Trophoblast cell (in vitro differentiated cells and primary cell): ENCODE data around the gene SIX6.

Experiments
- DNase-seq, 2 donors: peaks; one replicate each; pipeline ENCODE4 v3.0.0-alpha.2; 2016
- H2AFZ ChIP-seq: 2 replicates; pipeline ENCODE4 v1.6.1; 2013; ENCODE audit warnings: low read length, moderate library complexity, mild to moderate bottlenecking; ENCODE audit not compliant: insufficient read depth, poor library complexity
- H2AK5ac ChIP-seq: 2 replicates; pipeline ENCODE4 v1.6.1; 2013; ENCODE audit warnings: mild to moderate bottlenecking, low read length
- H2BK120ac ChIP-seq: 2 replicates; pipeline ENCODE4 v1.6.1; 2013; ENCODE audit warnings: low read length, mild to moderate bottlenecking, moderate library complexity; ENCODE audit not compliant: insufficient read depth, poor library complexity
- H2BK12ac ChIP-seq: 2 replicates; pipeline ENCODE4 v1.6.1; 2013; ENCODE audit warnings: mild to moderate bottlenecking, low read length, moderate library complexity
- H2BK5ac ChIP-seq: 2 replicates; pipeline ENCODE4 v1.6.1; 2013; ENCODE audit warnings: low read length, low read depth, moderate library complexity, mild to moderate bottlenecking; ENCODE audit not compliant: poor library complexity
- H3K14ac ChIP-seq: 2 replicates; pipeline ENCODE4 v1.6.1; 2013; ENCODE audit warnings: mild to moderate bottlenecking, low read length
- H3K18ac ChIP-seq: 2 replicates; pipeline ENCODE4 v1.6.1; 2013; ENCODE audit warnings: mild to moderate bottlenecking, low read length
- H3K23ac ChIP-seq: 2 replicates; pipeline ENCODE4 v1.6.1; 2013; ENCODE audit warnings: low read length
- H3K27ac ChIP-seq: 2 replicates; pipeline ENCODE4 v1.5.1; 2013; ENCODE audit warnings: low read depth, mild to moderate bottlenecking, inconsistent platforms, low read length, moderate library complexity
- H3K27me3 ChIP-seq: 2 replicates; pipeline ENCODE4 v1.6.1; 2013; ENCODE audit warnings: inconsistent platforms, mild to moderate bottlenecking, low read length, moderate library complexity; ENCODE audit not compliant: insufficient read depth
- H3K36me3 ChIP-seq, 2 experiments: 1 replicate in 1 of 2; 2 replicates in 1 of 2; pipeline ENCODE4 v1.6.1; 2013; ENCODE audit warnings: low read length in 2 of 2, mild to moderate bottlenecking in 2 of 2, moderate library complexity in 1 of 2; ENCODE audit not compliant: insufficient read depth in 2 of 2, control insufficient read depth in 1 of 2
- H3K4ac ChIP-seq: 2 replicates; pipeline ENCODE4 v1.6.1; 2013; ENCODE audit warnings: low read depth, mild to moderate bottlenecking, low read length, moderate library complexity
- H3K4me1 ChIP-seq, 2 experiments: 1 replicate in 1 of 2; 2 replicates in 1 of 2; pipeline ENCODE4 v1.6.1; 2013; ENCODE audit warnings: low read length in 2 of 2, mild to moderate bottlenecking in 2 of 2, moderate library complexity in 1 of 2; ENCODE audit not compliant: insufficient read depth in 2 of 2, control insufficient read depth in 1 of 2
- H3K4me2 ChIP-seq: 2 replicates; pipeline ENCODE4 v1.6.1; 2013; ENCODE audit warnings: inconsistent platforms, mild to moderate bottlenecking, low read length, moderate library complexity
- H3K4me3 ChIP-seq: 2 replicates; pipeline ENCODE4 v1.5.1; 2013; ENCODE audit warnings: mild to moderate bottlenecking, low read depth, low read length, inconsistent platforms
- H3K79me1 ChIP-seq: one replicate; pipeline ENCODE4 v1.6.1; 2013; ENCODE audit warnings: low read length
- H3K79me2 ChIP-seq: 2 replicates; pipeline ENCODE4 v1.6.1; 2013; ENCODE audit warnings: low read length, mild to moderate bottlenecking; ENCODE audit not compliant: control insufficient read depth, insufficient read depth, poor library complexity
- H3K9ac ChIP-seq: 2 replicates; pipeline ENCODE4 v1.6.1; 2013; ENCODE audit warnings: mild to moderate bottlenecking, low read length
- H3K9me3 ChIP-seq: 2 replicates; pipeline ENCODE4 v1.6.1; 2013; ENCODE audit warnings: low read depth, mild to moderate bottlenecking, control low read depth, inconsistent platforms, low read length; ENCODE audit not compliant: insufficient read depth
- H4K12ac ChIP-seq: 2 replicates; pipeline ENCODE4 v1.6.1; 2013; ENCODE audit warnings: low read depth, mild to moderate bottlenecking, low read length, moderate library complexity
- H4K8ac ChIP-seq: 2 replicates; pipeline ENCODE4 v1.6.1; 2013; ENCODE audit warnings: low read depth, mild to moderate bottlenecking, low read length, moderate library complexity
- H4K91ac ChIP-seq: one replicate; pipeline ENCODE4 v1.6.1; 2013; ENCODE audit warnings: low read depth, mild to moderate bottlenecking, low read length, moderate library complexity
- WGBS: extraction: QIAGEN DNeasy Blood & Tissue Kit; methylation state at CpG from one replicate; pipeline ENCODE4 v1.1.7; 2013; ENCODE audit warnings: missing lambda C conversion rate; ENCODE audit not compliant: insufficient read length, insufficient coverage; ENCODE audit errors: extremely low coverage; 5-methylcytosine and 5-hydroxymethylcytosine counted together

The SIX6 gene

GRCh38 chr14:60510254-60510950 lies 1.5 kb downstream of the SIX6 start:
- no peak overlapping the region for H3K4ac ChIP-seq
- no peak overlapping the region for H3K14ac ChIP-seq
- H3K9ac ChIP-seq, result no peak overlapping the region
- no peak overlapping the region for H2AK5ac ChIP-seq
- H3K27me3 ChIP-seq, result peaks cover 91% of the 10 kb centered on the region
- H3K27ac ChIP-seq, result no peak overlapping the region
- H3K36me3 ChIP-seq, result no peaks in the 10 kb centered on the region
- H4K8ac ChIP-seq, result no peak overlapping the region
- H2BK12ac ChIP-seq, result no peak overlapping the region
- no peak overlapping the region for H2BK120ac ChIP-seq
- no peaks in the 10 kb centered on the region for H3K9me3 ChIP-seq
- no peak overlapping the region for H3K4me3 ChIP-seq
- peaks cover 7 to 11% of the 10 kb centered on the region in 2 experiments for H3K4me1 ChIP-seq
- no CpG with 5 or more reads among the region's 35 CpGs for WGBS
- no peak for DNase-seq
- no peak overlapping the region for H4K91ac ChIP-seq
- no peak overlapping the region for H3K23ac ChIP-seq
- no peak overlapping the region for H3K4me2 ChIP-seq
- no peaks in the 10 kb centered on the region for H3K79me2 ChIP-seq
- H2BK5ac ChIP-seq, result no peak overlapping the region
- H3K18ac ChIP-seq, result no peak overlapping the region
- no peaks in the 10 kb centered on the region for H3K79me1 ChIP-seq
- no peak overlapping the region for H4K12ac ChIP-seq
- no peak overlapping the region for H2AFZ ChIP-seq

DNA sequence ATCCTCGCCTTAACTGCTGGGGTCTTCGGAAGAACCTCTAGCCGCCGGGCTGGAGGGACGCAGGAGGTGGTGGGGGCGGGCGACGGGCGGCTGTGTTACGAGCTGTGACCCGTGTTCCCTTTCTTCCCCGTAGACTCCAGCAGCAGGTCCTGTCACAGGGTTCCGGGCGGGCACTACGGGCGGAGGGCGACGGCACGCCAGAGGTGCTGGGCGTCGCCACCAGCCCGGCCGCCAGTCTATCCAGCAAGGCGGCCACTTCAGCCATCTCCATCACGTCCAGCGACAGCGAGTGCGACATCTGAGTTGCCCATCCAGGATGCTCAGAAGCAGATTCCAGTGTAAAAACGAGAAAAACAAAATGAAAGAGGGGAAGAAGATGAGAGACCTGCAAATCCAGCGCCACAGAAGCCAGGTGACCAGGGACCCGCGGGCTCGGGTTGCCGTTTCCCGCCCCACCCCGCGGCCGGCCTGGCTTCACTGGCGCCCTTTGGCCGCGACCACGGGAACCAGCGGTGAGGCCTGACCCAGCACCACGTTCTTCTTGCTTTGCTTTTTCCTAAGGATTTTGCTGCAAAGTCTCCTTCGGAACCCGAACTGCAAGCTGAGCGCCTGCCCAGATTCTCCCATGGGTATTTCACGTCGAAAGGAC lies 2.1 kb downstream of the SIX6 start:
- Histone ChIP-seq H3K9ac (no peak overlapping the region), H3K9me3 (no peaks in the 10 kb centered on the region), H3K36me3 (no peaks in the 10 kb centered on the region), H3K4me2 (no peak overlapping the region), H3K79me2 (no peaks in the 10 kb centered on the region), H2AK5ac (no peak overlapping the region), H4K8ac (no peak overlapping the region), H2BK120ac (no peak overlapping the region), H2BK12ac (no peak overlapping the region), H4K91ac (no peak overlapping the region), H3K27me3 (peaks cover 92% of the 10 kb centered on the region), H3K23ac (no peak overlapping the region), H3K79me1 (no peaks in the 10 kb centered on the region), H3K18ac (no peak overlapping the region), H4K12ac (no peak overlapping the region), H3K4me1 (peaks cover 7 to 11% of the 10 kb centered on the region in 2 experiments), H3K27ac (no peak overlapping the region), H3K14ac (no peak overlapping the region), H3K4me3 (no peak overlapping the region), H2AFZ (no peak overlapping the region), H3K4ac (no peak overlapping the region), H2BK5ac (no peak overlapping the region)
- WGBS, result no CpG with 5 or more reads among the region's 49 CpGs
- no peak for DNase-seq

DNA sequence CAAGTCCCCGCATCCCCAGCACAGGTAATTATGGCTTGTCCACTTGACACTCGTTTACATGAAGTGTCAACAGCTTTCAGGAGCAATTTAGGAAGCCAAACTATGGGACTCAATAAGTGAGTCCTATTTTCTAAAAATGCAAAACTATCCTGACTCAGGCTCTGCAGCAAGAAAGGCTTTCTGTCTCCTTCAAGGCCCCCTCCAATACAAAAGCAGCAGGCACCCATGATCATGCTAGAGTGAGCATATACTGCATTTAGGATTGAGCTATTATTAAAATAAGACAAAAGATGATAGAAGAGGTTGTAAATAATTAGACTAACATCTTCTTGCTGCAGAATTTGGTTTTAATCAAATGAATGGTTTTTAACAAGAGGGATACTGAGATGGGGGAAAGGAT lies 3.2 kb downstream of the SIX6 start:
- H3K4me1 ChIP-seq, result peaks cover 7 to 11% of the 10 kb centered on the region in 2 experiments
- no peaks in the 10 kb centered on the region for H3K36me3 ChIP-seq
- H2AK5ac ChIP-seq, result no peak overlapping the region
- no peak overlapping the region for H4K12ac ChIP-seq
- no peak overlapping the region for H2BK12ac ChIP-seq
- no peak overlapping the region for H4K91ac ChIP-seq
- peaks cover 86% of the 10 kb centered on the region for H3K27me3 ChIP-seq
- H2BK5ac ChIP-seq, result no peak overlapping the region
- H3K14ac ChIP-seq, result no peak overlapping the region
- no peaks in the 10 kb centered on the region for H3K79me1 ChIP-seq
- H3K4me3 ChIP-seq, result no peak overlapping the region
- no peak overlapping the region for H3K27ac ChIP-seq
- no peak overlapping the region for H3K23ac ChIP-seq
- no peaks in the 10 kb centered on the region for H3K9me3 ChIP-seq
- H3K9ac ChIP-seq, result no peak overlapping the region
- H3K79me2 ChIP-seq, result no peaks in the 10 kb centered on the region
- no peak overlapping the region for H2BK120ac ChIP-seq
- no CpG with 5 or more reads among the region's 2 CpGs for WGBS
- no peak overlapping the region for H3K18ac ChIP-seq
- H3K4me2 ChIP-seq, result no peak overlapping the region
- no peak overlapping the region for H2AFZ ChIP-seq
- no peak overlapping the region for H3K4ac ChIP-seq
- DNase-seq, result no peak
- no peak overlapping the region for H4K8ac ChIP-seq

DNA sequence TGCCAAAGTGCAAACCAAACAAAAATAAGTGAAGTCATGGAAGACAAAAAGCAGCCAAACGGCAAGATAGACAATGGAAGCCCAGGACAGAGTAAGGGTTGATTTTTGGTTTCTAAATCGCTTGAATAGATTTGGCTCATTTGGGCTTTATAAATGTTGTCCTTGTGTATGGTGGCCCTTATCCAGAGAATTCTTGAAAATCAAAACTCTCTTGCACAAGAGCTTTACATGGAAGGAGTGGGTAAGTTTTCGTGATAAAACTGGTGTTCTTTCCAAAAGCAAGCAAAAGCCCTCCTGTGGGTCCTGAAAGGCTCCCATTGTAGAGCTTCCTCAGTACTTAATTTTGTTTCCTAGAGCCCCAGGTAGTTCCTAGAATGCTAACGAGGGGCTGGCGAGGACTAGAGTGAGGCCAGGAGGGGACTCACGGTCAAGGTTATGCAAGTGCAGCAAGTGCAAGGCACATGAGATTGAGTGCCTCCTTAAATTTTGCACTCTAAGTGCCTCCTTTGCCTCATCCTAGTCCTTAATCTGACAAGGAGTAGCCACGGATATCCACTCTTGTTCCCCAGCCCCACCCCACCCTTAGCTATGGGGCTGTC lies 4.1 kb downstream of the SIX6 start:
- Histone ChIP-seq H3K4ac (no peak overlapping the region), H3K36me3 (no peaks in the 10 kb centered on the region), H3K14ac (no peak overlapping the region), H3K4me1 (peaks cover 7 to 11% of the 10 kb centered on the region in 2 experiments), H3K27me3 (peaks cover 77% of the 10 kb centered on the region), H4K12ac (no peak overlapping the region), H3K9ac (no peak overlapping the region), H4K8ac (no peak overlapping the region), H2AK5ac (no peak overlapping the region), H2BK120ac (no peak overlapping the region), H3K23ac (no peak overlapping the region), H2BK5ac (no peak overlapping the region), H2BK12ac (no peak overlapping the region), H3K18ac (no peak overlapping the region), H3K4me2 (no peak overlapping the region), H3K4me3 (no peak overlapping the region), H3K79me1 (no peaks in the 10 kb centered on the region), H3K27ac (no peak overlapping the region), H2AFZ (no peak overlapping the region), H4K91ac (no peak overlapping the region), H3K79me2 (no peaks in the 10 kb centered on the region), H3K9me3 (no peaks in the 10 kb centered on the region)
- WGBS, result no CpG with 5 or more reads among the region's 7 CpGs
- no peak for DNase-seq
